HG03571 (cell line): Measurements from ENCODE around the gene NCKAP5L.
"Not testable (repeated sequence)": the region's sequence is repeated elsewhere in the genome, so short reads cannot be mapped to it uniquely, and the experiment has no call there.

Experiments used
- ATAC-seq: cut with Tn5 transposase; IDR thresholded peaks from one replicate; pipeline ENCODE4 v1.9.1; 2021; ENCODE audit not compliant: unreplicated experiment

NCKAP5L gene

DNA sequence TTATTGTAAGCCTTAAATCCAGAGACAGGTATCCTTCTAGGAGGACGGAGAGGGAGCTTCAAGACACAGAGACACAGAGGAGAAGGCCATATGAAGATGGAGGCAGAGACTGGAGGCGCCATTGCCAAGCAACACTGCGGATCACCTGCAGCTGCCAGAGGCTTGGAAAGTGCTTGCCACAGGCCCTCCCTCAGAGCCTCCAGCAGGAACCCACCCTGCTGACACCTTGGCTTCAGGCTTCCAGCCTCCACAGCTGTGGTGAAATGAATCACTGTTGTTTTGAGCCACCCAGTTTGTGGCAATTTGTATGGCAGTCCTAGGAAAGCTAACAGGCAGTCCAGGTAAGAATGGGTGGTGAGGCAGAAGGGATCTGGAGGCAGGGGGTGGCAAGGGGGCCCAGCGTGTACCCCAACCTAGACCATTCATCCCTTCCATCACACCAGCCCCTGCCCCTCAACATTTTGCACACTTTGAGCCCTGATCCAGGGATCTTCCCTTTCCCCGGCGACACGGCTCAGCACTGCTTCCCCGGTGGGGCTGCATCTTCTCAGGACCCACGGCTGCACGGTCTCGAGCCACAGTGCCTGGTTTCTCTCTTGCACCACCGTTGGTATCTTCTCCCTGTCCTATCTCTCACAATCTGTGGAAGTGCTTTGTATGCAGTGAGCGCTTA is 37.0 kb upstream of the NCKAP5L start:
- ATAC-seq: no peak

DNA sequence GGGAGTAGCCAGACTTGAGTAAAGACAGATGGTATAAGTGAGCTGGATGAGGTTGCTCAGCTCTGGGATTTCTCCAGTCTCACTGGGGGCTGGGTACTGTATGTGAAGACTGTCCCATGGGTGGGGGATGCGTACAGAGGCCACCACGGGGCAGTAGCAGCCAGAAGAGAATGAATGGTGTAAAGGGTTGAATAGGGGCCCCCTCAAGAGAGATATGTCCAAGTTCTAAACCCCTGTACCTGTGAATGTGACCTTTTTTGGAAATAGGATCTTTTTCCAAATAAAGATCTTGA is 36.5 kb upstream of the NCKAP5L start:
- ATAC-seq: no peak

DNA sequence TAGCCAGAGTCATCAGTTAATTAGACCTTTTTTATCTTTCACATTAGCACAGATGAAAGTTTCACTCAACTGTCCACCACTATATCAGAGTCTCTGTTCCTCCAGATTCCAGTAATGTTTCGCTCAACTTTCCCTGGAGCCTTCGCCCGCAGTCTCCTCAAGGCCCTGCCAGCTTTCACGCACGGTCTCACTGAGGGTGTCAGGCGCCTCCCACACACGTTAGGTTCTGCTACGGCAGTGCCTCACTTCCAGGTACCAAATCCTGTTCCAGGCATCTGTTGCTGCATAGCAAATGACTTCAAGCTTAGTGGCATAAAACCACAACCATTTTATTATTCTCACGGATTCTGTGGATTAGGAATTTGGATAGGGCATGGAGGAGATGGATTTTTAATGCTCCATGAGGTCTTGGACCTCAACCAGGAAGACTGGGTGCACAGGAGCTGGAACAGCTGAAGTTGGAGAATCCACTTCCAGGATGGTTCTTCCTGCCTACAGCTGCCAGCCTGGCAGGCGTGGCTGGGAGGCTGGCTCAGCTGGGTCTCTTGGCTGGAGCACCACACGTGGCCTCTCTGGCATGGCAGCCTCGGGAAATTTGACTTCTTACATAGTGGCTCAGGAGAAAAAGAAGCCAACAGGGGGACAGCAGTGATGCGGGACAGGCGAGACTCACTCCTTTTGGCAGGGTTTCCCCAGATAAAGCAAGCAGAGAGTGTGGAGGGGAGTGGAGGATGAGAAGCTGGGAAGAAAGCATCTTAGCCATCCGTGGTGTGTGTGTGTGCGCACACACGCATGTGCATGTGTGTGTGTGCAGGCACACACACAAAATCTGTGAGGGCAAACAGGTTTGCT is 36.0 kb upstream of the NCKAP5L start:
- no peak for ATAC-seq

DNA sequence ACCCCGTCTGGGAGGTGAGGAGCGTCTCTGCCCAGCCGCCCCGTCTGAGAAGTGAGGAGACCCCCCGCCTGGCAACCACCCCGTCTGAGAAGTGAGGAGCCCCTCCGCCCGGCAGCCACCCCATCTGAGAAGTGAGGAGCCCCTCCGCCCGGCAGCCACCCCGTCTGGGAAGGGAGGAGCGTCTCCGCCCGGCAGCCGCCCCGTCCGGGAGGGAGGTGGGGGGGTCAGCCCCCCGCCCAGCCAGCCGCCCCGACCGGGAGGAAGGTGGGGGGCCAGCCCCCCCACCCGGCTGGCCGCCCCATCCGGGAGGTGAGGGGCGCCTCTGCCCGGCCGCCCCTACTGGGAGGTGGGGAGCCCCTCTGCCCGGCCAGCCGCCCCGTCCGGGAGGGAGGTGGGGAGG is 32.7 kb upstream of the NCKAP5L start:
- ATAC-seq: not testable (repeated sequence)

DNA sequence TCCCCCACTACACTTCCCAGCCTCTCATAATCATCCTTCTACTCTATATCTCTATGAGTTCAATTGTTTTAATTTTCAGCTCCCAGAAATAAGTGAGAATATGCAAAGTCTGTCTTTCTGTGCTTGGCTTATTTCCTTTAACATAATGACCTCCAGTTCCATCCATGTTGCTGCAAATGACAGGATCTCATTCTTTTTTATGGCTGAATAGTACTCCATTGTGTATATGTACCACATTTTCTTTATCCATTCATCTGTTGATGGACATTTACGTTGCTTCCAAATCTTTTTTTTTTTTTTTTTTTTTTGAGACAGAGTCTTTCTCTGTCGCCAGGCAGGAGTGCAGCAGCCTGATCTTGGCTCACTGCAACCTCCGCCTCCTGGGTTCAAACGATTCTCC is 27.7 kb upstream of the NCKAP5L start:
- not testable (repeated sequence) for ATAC-seq

DNA sequence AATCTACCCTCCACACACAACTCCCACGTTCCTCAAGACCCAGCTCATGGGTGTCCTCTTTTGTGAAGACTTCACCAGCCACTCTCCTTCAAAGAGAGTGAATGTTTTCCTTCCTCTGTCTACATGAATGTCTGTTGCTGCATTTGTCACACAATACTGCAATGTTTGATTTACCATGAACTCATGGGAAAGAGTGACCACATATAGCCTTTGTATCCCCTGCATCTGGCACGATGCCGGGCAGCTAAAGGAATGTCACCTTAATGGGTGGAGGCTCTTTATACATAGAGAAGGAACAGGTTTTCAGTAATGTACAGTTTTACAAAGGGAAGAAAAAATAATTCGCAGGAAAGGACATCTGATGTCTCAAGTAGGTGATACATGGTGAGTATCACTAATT is 26.8 kb upstream of the NCKAP5L start:
- ATAC-seq: no peak

DNA sequence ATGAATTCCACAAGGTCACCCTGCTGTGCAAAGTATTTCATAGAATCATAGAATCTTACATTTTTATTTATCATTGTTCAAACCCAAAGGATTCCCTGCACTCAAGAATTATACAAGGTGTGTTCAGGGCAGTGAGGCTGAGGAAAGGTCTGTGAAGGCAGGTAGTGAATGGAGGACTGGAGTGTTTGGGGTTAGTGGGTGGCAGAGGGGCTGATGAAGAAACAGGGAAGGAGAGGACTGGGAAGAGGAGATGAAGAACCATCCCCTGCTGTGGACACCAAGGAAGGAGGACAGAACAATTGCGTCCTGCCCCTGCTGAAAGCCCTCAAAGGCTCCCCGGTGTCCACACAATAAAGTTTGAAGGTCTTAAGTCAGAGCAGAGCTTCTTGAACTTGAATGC is 25.5 kb upstream of the NCKAP5L start:
- no peak for ATAC-seq

DNA sequence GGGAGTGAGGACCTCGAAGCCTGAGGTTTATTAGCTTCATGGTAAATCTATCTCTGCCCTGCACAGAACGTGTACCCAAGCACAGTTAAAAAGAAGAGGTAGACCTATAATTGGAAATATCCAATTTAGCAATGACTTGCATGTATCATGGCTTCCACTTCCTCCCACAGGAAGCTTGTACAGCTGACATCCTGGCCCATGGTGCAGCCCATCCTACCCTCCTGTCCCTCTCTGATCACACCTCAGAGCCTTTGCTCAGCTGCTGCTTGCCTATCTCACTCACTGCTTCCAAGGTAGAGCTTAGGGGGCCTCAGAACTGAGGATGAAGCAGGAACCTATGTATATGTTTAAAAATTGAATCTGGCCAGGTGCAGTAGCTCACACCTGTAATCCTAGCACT is 18.9 kb upstream of the NCKAP5L start:
- ATAC-seq: no peak

DNA sequence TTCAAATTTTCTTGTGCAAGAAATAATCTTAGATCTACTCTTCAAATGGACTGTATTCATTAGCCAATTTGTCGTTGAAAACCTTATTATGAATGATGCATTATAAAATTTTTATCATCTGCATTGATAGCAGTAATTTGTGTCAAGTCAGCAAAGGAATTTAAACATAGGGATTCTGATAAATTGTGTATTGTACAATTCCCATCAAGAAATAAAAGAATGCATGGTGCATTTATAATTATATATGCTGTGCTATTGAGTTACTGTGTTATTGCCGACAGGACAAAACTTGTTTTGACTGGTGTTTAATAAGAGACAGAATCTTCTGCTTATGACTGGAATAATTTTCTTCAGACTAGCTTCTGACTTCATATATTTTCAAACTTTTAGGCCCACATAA is 17.8 kb upstream of the NCKAP5L start:
- no peak for ATAC-seq

DNA sequence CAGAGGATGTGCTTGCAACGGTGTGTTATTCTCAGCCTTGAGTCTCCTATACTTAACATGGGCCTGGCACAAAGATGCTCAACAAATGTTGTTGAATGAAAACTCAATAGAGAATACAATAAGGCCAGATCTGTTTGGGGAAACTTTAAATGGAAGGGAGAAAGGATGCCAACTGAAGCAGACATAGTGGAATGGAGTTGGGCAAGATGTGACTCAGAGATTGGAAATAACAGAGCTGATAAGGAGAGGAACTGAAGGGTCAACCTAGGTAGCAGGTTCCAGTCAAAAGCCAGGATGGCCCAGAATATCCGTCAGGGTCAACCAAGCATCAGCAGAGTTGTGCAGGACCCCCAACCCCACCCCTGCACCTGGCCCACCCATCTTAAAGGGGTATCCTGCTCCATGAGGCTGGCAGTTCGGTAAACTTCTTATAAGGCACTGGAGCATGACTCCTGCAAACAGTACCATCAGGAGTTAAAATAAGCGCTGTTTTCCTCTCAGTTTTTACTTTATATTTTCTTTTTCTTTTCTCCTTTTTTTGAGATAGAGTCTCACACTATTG is 15.7 kb upstream of the NCKAP5L start:
- no peak for ATAC-seq

DNA sequence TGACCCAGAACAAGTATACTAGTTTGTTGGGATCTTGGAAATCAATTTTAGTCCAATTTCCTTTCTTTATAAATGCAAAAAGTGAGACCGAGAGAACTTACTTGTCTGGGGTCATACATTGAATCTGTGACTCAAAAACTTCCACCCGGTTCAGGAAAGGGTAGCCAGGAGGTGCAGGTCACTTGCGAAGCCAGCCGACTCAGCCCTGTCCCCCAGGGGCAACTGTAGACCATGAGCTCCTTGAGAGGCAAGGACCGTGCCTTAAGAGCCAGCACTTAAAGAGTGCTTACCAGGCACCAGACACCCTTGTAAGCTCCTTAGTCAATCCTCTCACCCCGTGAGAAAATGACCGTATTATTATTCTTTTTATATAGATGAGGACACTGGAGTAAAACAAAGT is 15.2 kb upstream of the NCKAP5L start:
- ATAC-seq: no peak

DNA sequence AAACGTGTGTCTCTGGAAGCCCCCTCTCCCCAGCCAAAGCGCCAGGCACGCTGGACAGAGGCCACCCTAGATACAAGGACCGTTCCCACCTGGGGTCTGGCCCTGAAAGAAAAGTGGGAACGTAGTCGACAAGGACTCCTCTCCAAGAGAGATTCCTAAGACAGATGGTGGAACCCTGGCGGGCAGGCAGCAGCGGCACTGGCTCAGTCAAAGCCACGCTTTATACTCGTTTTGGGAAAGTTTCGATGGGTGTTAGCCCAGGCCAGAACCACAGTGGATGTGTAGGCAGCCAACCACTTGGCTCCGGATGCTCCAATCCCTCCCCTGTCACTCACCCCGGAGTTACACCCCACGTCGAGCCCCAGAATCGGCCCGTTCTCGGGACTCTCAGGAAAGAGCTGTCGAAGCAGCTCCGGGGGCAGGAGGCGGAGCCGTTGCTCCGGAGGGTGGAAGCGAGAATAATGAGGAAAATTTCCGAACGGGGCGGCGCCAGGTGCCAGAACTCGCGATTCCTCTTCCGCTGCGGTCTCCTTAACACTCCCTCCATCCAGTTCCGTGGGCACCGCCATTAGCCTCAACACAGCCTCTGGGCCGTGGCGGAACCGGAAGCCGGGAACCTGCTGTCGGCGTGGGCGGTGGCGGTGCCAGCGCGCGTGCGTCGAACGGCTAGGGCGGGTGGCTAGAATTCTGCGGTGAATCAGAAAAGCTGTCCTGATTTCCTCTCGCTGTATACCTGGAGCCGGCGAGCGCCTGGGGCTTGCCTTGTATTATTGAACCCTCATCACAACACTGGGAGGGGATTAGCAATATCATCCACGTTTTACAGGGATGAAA is 14.5 kb upstream of the NCKAP5L start, which contains the start of gene BCDIN3D:
Gene BCDIN3D (minus strand): TSS at position 588 of the 834 bp plus-strand sequence. CDS start 19 bp downstream, at position 569.
- ATAC-seq: peak; percentile 73

DNA sequence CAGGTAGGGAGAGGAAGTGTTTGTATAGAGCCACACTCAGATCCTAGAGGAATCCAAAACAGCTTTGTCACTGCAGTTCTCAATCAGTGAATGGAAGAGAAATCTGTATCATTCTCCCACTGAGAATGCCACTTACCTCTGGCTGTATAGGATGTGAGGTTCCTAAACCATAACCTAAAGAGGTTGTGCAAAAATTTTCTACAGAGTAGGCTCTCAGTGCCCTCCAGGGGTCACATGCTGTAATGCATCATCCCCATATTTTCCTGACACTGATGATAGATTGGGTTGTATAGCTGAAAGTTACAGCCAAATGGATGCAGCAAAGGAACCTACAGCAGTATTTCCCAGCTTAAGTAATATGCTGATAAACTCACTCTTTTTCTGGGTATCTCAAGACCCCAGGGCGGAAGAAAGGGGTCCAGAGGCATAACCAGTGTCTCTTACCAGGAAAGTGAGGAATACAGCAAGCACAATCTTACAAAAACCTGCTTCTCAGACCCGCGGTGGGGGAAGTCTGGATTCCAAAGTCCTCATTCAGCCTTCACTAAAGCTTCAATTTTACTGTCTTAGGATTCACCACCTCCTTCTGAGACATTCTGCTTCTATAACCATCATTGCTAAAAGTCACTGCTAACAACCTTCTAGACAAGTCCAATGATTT is 10.9 kb upstream of the NCKAP5L start:
- no peak for ATAC-seq

DNA sequence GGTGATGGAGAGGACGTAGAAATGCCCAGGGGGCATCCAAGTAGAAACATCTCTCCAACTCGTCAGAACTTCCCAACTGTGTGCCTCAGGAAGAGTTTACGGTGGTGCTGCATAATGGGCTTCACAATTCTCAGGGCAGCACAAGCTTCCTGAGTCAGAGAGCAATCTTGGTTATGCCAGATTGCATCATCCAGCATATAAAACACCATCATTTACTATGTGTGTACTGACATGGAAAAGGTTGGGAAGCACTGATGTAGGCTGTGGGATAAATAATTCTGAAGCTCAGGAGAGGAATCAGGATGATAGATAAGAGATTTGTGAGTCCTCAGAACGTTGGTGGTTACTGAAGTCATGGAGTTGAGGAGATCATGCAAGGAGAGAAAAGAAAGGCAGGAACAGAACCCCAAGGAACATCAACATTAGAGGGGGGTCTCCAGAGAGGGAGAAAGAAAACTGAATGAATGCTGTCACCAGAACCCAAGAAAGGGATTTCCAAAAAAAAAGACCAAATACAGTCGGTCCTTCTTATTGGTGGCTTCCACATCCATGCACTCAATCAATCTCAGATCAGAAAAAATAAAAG is 4.7 kb upstream of the NCKAP5L start:
- ATAC-seq: no peak

DNA sequence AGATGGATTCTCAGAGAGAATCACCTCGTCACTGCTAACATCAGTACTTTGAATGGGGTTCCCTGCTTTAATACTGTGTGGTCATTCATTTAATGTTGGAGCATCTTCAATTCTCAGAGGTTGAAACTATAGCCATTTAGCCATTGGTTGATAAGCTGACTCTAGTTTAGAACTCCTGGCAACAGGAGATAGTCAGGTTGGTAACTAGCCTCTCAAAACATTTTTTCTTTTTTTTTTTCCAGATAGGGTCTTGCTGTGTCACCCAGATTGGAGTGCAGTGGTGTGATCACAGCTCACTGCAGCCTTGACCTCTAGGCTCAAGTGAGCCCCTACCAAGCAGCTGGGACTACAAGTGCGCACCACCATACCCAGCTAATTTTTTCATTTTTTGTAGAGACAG is 3.5 kb upstream of the NCKAP5L start:
- no peak for ATAC-seq

DNA sequence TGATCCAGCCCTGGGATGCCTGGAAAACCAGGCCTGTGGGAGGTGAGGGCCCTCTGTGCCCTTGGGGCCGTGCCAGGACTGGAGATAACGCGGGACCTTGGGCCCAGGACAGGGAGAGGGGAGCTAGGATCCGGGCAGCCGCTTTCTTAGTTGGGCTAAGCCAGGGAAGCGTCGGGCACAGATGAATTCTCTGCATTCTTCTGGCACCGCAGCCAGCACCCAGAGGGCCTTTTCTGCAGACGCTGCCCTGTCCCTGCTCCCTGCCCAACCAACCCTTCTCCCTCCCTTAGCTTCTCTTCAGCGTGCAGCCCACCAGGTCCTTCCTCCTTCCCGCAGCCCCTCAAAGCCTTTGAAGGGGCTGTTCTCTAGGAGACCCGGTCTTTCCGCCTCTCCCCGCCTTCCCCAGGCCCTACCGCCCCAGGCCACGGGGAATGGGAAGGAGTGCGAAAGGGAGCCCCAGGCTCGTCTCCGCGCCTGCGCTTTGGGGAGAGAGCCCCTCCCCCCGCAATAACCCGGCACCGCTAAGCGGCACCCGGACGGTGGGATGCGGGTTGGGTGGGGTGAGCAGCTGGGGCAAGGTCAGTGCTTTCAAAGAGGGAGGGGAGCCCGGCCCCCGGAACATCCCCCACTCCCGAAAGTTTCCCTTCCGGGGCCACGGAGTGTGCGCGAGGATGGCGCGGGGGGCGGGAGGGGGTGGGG is 663 bp downstream of the NCKAP5L start:
- ATAC-seq: peak; percentile 3

DNA sequence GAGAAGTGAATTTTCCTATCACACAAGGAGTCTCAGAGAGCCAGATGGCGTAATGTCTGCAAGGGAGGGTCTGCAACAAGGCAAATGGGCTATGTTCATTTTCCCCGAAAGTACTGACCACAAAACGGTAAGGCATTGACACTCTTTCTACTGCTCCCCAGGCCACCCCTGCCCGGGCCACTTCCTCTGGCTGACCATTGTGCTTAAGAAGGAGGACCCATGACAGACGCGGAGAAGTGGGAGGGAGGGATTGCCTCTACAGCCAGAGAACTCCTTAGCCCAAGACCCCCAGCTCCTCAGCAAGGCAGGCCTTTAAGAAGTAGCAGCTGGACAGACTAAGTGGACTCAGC is 1.2 kb downstream of the NCKAP5L start:
- ATAC-seq: no peak

DNA sequence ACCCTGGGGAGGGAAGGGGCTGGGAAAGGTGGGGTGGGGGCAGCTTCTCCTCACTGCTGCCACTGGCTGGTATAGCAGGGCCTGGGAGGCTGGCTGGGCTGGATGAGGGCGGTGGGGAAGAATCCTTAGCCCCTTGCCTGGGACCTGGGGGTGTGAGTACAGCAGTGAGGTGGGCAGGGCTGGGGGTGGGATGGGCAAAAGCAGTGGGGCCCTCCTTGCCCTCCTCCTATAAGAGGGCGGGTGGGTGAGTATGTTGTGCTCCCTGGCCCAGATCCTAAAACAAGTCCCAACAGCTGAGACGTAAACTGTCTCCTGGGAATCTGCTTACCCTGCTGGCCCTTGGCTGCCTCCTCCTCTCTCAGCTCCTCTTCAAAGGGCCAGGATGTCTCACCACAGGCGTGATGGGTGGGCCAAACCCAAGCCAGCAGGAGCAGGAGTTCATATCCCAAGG is 2.2 kb downstream of the NCKAP5L start:
- no peak for ATAC-seq

DNA sequence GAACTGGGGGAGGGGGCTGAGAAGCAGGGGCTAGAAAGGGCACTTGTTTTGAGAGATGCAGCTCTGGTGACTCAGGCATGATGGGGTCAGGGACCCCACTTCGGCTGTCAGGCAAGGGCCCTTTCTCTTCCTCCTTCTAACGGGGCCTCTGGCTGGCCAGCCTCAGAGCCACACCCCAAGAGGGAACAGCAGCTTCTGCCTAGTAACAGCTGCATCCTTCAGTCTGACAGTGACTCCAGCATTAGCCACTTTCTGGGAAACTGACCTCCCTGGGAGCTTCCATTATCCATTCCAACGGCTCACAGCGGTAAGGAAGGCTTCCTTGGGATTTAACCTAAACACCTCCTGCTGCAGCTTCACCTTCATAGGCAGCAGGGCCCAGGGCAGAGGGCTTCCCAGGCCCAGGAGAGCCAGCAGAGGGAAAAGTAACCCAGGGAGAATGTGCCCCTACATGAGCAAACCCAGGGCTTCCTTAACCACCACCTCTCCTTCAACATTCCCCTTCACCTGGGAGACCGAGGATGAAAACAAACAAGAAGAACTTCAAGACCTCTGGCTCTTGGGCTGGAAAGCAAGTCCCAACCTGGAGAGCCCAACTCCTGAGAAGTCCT is 2.7 kb downstream of the NCKAP5L start:
- ATAC-seq: no peak

DNA sequence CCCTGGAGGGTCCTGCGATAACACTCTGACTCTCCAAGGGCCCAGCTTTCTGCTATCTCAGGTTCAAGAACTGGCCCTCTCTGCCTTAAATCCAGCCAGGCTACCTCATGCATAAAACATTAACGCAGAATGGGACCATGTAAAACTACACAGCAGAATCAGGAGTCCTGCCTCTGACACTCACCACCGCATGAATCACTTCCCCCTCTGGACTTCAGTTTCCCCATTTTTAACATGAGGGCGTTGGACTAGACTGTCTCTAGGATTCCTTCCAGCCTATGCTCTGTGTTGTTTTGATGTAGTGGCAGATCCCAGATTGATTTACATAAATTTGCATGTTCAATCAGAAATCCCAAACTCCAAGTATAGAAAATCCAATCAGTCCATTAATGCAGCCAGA is 3.3 kb downstream of the NCKAP5L start:
- no peak for ATAC-seq
